HEK293 (cell line): Measurements from ENCODE around the gene TBX5.

Experiments
- CTCF ChIA-PET: fragments of 350-600 bp; formaldehyde crosslinking; extraction: SDS; loops from one replicate; lab custom pipeline; 2021; ENCODE audit warnings: antibody characterized with exemption; lab: Yijun Ruan, JAX
- POLR2A ChIA-PET: fragments of 300-600 bp; formaldehyde crosslinking; extraction: SDS; loops from one replicate; lab custom pipeline; 2020; ENCODE audit warnings: antibody characterized with exemption, inconsistent platforms; lab: Yijun Ruan, JAX
- H3K27ac ChIP-seq: fragments of 200-500 bp; sonication (Bioruptor generic); 2 replicates; pipeline ENCODE4 v1.5.1; 2014; ENCODE audit warnings: low read depth, low read length, control low read depth, inconsistent platforms; ENCODE audit errors: extremely low read depth
- H3K36me3 ChIP-seq, 2 experiments: fragments of 200-500 bp in 1 of 2; sonication (Bioruptor generic) in 1 of 2; 1 replicate in 1 of 2; 2 replicates in 1 of 2; pipeline ENCODE4 v1.5.1; 2014 to 2017; ENCODE audit warnings: inconsistent platforms in 2 of 2, low read length in 2 of 2; ENCODE audit not compliant: control insufficient read depth in 2 of 2, insufficient read depth in 1 of 2
- H3K4me1 ChIP-seq: fragments of 200-500 bp; sonication (Bioruptor generic); 2 replicates; pipeline ENCODE4 v1.5.1; 2014; ENCODE audit warnings: mild to moderate bottlenecking, low read length, inconsistent platforms; ENCODE audit not compliant: control insufficient read depth, insufficient read depth
- H3K4me3 ChIP-seq: 2 replicates; pipeline ENCODE4 v1.5.1; 2011; ENCODE audit warnings: low read depth, mild to moderate bottlenecking, control low read depth, low read length, moderate library complexity
- H3K9me3 ChIP-seq: fragments of 200-500 bp; sonication (Bioruptor generic); 2 replicates; pipeline ENCODE4 v1.5.1; 2014; ENCODE audit warnings: low read depth, low read length, inconsistent platforms; ENCODE audit not compliant: control insufficient read depth, insufficient read depth
- BCL6B ChIP-seq: fragments of 450-650 bp; formaldehyde crosslinking; IDR thresholded peaks from 2 replicates; pipeline ENCODE4 v1.5.1; 2017; ENCODE audit warnings: missing biosample characterization, missing genetic modification characterization
- FEZF1 ChIP-seq: fragments of 450-650 bp; formaldehyde crosslinking; IDR thresholded peaks from 2 replicates; pipeline ENCODE4 v1.5.1; 2016; ENCODE audit warnings: missing biosample characterization, missing genetic modification characterization
- MZF1 ChIP-seq: fragments of 450-650 bp; formaldehyde crosslinking; IDR thresholded peaks from 2 replicates; pipeline ENCODE4 v1.5.1; 2017; ENCODE audit warnings: missing biosample characterization, missing genetic modification characterization, borderline replicate concordance
- SP3 ChIP-seq: fragments of 450-650 bp; formaldehyde crosslinking; IDR thresholded peaks from 2 replicates; pipeline ENCODE4 v1.5.1; 2016; ENCODE audit warnings: missing biosample characterization, missing genetic modification characterization
- YY2 ChIP-seq: fragments of 450-650 bp; formaldehyde crosslinking; IDR thresholded peaks from 2 replicates; pipeline ENCODE4 v1.5.1; 2016; ENCODE audit warnings: missing biosample characterization, missing genetic modification characterization
- ZBTB1 ChIP-seq: fragments of 450-650 bp; formaldehyde crosslinking; IDR thresholded peaks from 2 replicates; pipeline ENCODE4 v1.5.1; 2016; ENCODE audit warnings: missing biosample characterization, missing genetic modification characterization
- ZFP3 ChIP-seq: fragments of 450-650 bp; formaldehyde crosslinking; IDR thresholded peaks from 2 replicates; pipeline ENCODE4 v1.5.1; 2016; ENCODE audit warnings: low read depth, missing biosample characterization, missing genetic modification characterization
- ZNF155 ChIP-seq: fragments of 450-650 bp; formaldehyde crosslinking; IDR thresholded peaks from 2 replicates; pipeline ENCODE4 v1.5.1; 2016; ENCODE audit warnings: missing biosample characterization, missing genetic modification characterization
- ZNF175 ChIP-seq: fragments of 450-650 bp; formaldehyde crosslinking; IDR thresholded peaks from 2 replicates; pipeline ENCODE4 v1.5.1; 2016; ENCODE audit warnings: missing biosample characterization, missing genetic modification characterization
- ZNF184 ChIP-seq: fragments of 450-650 bp; IDR thresholded peaks from 2 replicates; pipeline ENCODE4 v1.5.1; 2018; ENCODE audit warnings: missing biosample characterization, mild to moderate bottlenecking, missing genetic modification characterization
- ZNF2 ChIP-seq: fragments of 450-650 bp; formaldehyde crosslinking; IDR thresholded peaks from 2 replicates; pipeline ENCODE4 v1.5.1; 2016; ENCODE audit warnings: missing biosample characterization, missing genetic modification characterization
- ZNF274 ChIP-seq, 2 experiments: fragments of 200-500 bp in 1 of 2; fragments of 450-650 bp in 1 of 2; sonication (Bioruptor generic) in 1 of 2; formaldehyde crosslinking in 1 of 2; IDR thresholded peaks; 2 replicates each; pipeline versions ENCODE4 v1.5.1 to v1.6.1; 2014 to 2016; ENCODE audit warnings: borderline replicate concordance in 1 of 2, inconsistent platforms in 1 of 2, low read length in 1 of 2, missing biosample characterization in 1 of 2, missing genetic modification characterization in 1 of 2
- ZNF426 ChIP-seq: fragments of 450-650 bp; formaldehyde crosslinking; IDR thresholded peaks from 2 replicates; pipeline ENCODE4 v1.5.1; 2017; ENCODE audit warnings: missing biosample characterization, missing genetic modification characterization, mild to moderate bottlenecking, inconsistent platforms, moderate library complexity
- ZNF530 ChIP-seq: fragments of 450-650 bp; formaldehyde crosslinking; IDR thresholded peaks from 2 replicates; pipeline ENCODE4 v1.5.1; 2016; ENCODE audit warnings: low read depth, missing biosample characterization, missing genetic modification characterization
- ZNF548 ChIP-seq: fragments of 450-650 bp; formaldehyde crosslinking; IDR thresholded peaks from 2 replicates; pipeline ENCODE4 v1.5.1; 2016; ENCODE audit warnings: missing biosample characterization, missing genetic modification characterization
- ZNF692 ChIP-seq: fragments of 450-650 bp; formaldehyde crosslinking; IDR thresholded peaks from 2 replicates; pipeline ENCODE4 v1.5.1; 2016; ENCODE audit warnings: missing biosample characterization, missing genetic modification characterization
- TF ChIP-seq, protein P1 (sequence below): fragments of 450-650 bp; IDR thresholded peaks from 2 replicates; pipeline ENCODE4 v1.5.1; 2018; ENCODE audit warnings: missing biosample characterization, mild to moderate bottlenecking, missing genetic modification characterization

The TBX5 gene

DNA sequence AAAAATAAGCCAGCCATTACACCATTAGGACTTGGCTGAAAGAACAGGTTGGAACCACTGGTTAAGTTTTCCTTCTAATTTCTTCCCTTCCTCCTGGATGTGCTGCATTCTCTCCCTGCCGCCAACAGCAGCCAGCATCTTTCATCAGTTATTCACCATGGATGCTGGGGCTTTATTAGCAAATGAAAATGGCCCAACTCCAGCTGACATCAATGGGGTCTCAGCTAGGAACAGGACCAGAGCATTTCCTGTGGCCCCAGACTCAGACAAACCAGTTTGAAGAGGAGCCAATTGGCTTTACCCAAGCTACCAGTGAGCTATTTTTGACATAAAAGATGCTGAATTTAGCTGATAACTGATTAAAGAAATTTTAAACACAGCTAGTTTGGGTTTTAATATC, 26.0 kb upstream of the TBX5 start (continued):
- TF ChIP-seq SP3 (tag by site-specific recombination) = no peak
- TF ChIP-seq ZBTB1 (tag by site-specific recombination) = no peak
- no peak for TF ChIP-seq ZNF548
- TF ChIP-seq ZNF184 (tag by site-specific recombination) = no peak
- no peak for TF ChIP-seq ZNF155 (tag by site-specific recombination)
- TF ChIP-seq ZNF175 (tag by site-specific recombination) = no peak
- no peak for TF ChIP-seq MZF1 (tag by site-specific recombination)
- no peak for TF ChIP-seq YY2
- TF ChIP-seq ZFP3 (tag by site-specific recombination) = no peak
- TF ChIP-seq ZNF274 (IDR thresholded peaks at IDR 0.05; ENCODE audit: low read length) = no peak
- no peak for TF ChIP-seq ZNF274 (tag by site-specific recombination; IDR thresholded peaks at IDR 0.05; ENCODE audit: borderline replicate concordance)
- TF ChIP-seq, all 188 proteins: peak for 0

- CTCF ChIA-PET = no interaction called here
- Histone ChIP-seq H3K27ac (no peak overlapping the region), H3K4me3 (no peak overlapping the region), H3K9me3 (no peaks in the 10 kb centered on the region), H3K4me1 (no peaks in the 10 kb centered on the region), H3K36me3 (no peaks in the 10 kb centered on the region)
- POLR2A ChIA-PET = no interaction called here
- TF ChIP-seq ZNF426 (tag by site-specific recombination) = no peak
Observed at GRCh38 chr12:114430306-114430705, 24.4 kb upstream of the TBX5 start.

GRCh38 chr12:114425031-114425626, 19.2 kb upstream of the TBX5 start:
- Histone ChIP-seq H3K27ac (no peak overlapping the region), H3K4me1 (no peaks in the 10 kb centered on the region), H3K4me3 (no peak overlapping the region), H3K36me3 (no peaks in the 10 kb centered on the region), H3K9me3 (no peaks in the 10 kb centered on the region)
- CTCF ChIA-PET = interaction anchor here (0.6 to 1.1 kb wide), 2 partner anchors 257 to 810 kb away, joined by 3 read pairs; no protein-coding TSS in a partner anchor
- POLR2A ChIA-PET = no interaction called here
- TF ChIP-seq ZNF692 (no peak), BCL6B (tag by site-specific recombination) (no peak), ZNF530 (no peak)

DNA sequence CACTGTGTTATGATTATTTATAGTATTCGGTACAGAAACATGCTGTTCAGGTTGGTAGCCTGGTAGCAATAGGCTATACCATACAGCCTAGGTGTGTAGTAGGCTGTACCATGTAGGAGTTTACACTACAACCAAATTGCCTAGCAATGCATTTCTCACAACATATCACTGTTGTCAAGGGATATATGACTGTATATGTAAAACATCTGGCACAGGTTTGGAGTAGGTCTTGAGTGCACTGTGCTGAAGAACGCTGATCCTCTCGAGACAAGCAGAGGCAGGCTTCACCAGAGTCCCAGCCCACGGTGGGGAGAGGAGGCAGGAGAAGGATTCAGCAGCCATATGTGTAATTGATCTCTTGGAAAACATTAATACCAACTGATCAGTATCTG, 15.0 kb upstream of the TBX5 start:
- Histone ChIP-seq H3K9me3 (no peaks in the 10 kb centered on the region), H3K36me3 (no peaks in the 10 kb centered on the region)
- POLR2A ChIA-PET = no interaction called here
- no peak for TF ChIP-seq ZNF2 (tag by site-specific recombination)
- TF ChIP-seq, protein P1, sequence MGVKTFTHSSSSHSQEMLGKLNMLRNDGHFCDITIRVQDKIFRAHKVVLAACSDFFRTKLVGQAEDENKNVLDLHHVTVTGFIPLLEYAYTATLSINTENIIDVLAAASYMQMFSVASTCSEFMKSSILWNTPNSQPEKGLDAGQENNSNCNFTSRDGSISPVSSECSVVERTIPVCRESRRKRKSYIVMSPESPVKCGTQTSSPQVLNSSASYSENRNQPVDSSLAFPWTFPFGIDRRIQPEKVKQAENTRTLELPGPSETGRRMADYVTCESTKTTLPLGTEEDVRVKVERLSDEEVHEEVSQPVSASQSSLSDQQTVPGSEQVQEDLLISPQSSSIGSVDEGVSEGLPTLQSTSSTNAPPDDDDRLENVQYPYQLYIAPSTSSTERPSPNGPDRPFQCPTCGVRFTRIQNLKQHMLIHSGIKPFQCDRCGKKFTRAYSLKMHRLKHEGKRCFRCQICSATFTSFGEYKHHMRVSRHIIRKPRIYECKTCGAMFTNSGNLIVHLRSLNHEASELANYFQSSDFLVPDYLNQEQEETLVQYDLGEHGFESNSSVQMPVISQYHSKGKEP (tag by site-specific recombination) = no peak
- no peak for TF ChIP-seq FEZF1 (tag by site-specific recombination)
- TF ChIP-seq, all 188 proteins: peak for 0
- no peak overlapping the region for H3K4me3 ChIP-seq
- no peaks in the 10 kb centered on the region for H3K4me1 ChIP-seq
- no peak overlapping the region for H3K27ac ChIP-seq
- CTCF ChIA-PET = no interaction called here
